ENCODE measurements around the gene SGCD. TPM values are rescaled to one million over a fixed set of nuclear protein-coding genes. Genes with fewer than 3 reads are reported as not detected.

Gene SGCD
- total and polyA plus RNA-seq, 9 of the 15 experiments (the other 6 are each of a cell fraction or from before 2014, with no cell fraction given) = not detected

DNA sequence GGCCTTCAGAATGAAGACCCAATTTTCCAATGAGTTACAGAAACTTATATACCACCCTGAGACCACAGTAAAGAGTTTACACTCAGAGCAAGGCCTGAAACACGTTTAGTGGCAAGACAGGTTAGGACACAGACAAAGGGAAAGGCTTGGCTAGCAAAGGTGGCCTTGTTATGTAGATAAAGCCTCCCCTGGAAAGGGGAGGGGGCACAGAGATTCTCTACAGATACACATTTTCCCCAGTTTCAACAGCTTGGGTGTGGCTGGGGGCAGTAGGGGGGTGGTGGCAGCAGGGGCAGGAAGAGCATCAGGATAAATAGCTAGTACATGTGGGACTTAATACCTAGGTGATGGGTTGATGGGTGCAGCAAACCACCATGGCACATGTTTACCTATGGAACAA is 471.2 kb downstream of the SGCD start:
- BruUV-seq (replicated peaks) = no TSS peak
- FAIRE-seq = no peak
- CTCF ChIA-PET (ENCODE audit: low intra/inter-chr PET ratio) = no interaction called here

More for the DNA sequence above, 471.2 kb downstream of the SGCD start:
- POLR2A ChIA-PET = no interaction called here
- H3K4me2 ChIP-seq (ENCODE audit: insufficient read depth, low read length) = no peak overlapping the region
- DNase-seq (ENCODE audit: extremely low read depth in 1 of 4, low spot score in 3 of 4) (no peak), ATAC-seq (no peak)
- no peaks in the 10 kb centered on the region for H3K27me3 ChIP-seq (ENCODE audit: control insufficient read depth in 2 of 2, insufficient read depth in 2 of 2, low read length in 2 of 2)
- WGBS (ENCODE audit: insufficient coverage, low coverage, missing lambda C conversion rate) = 0% methylated on average over 1 of the region's 1 CpG
- no peak overlapping the region for H3K9ac ChIP-seq (ENCODE audit: insufficient read depth in 1 of 2, low read depth in 2 of 2, low read length in 2 of 2)
- TF ChIP-seq EZH2 (IDR thresholded peaks at IDR 0.05; ENCODE audit: borderline replicate concordance, low read depth, low read length) (no peak), MECOM (CRISPR knock-in tag; IDR thresholded peaks at IDR 0.05) (no peak), FOXA1 (IDR thresholded peaks at IDR 0.05; ENCODE audit: borderline replicate concordance) (no peak), LEF1 (IDR thresholded peaks at IDR 0.05) (no peak), ZKSCAN1 (IDR thresholded peaks at IDR 0.05; ENCODE audit: low read depth, low read length) (no peak), BHLHE40 (IDR thresholded peaks at IDR 0.05; ENCODE audit: low read length) (no peak), RFX7 (CRISPR knock-in tag; IDR thresholded peaks at IDR 0.05) (no peak), ERF (CRISPR knock-in tag; IDR thresholded peaks at IDR 0.05) (no peak), NR2C1 (IDR thresholded peaks at IDR 0.05) (no peak), NR2C1 (tag; IDR thresholded peaks at IDR 0.05) (no peak), TEAD1 (CRISPR knock-in tag; IDR thresholded peaks at IDR 0.05) (no peak), ELF4 (CRISPR knock-in tag; IDR thresholded peaks at IDR 0.05) (no peak), TAF1 (IDR thresholded peaks at IDR 0.05; ENCODE audit: control insufficient read depth, extremely low read depth, insufficient read depth, low read length, severe bottlenecking) (no peak), ZNF212 (CRISPR knock-in tag; IDR thresholded peaks at IDR 0.05) (no peak), NBN (IDR thresholded peaks at IDR 0.05; ENCODE audit: low read depth) (no peak)
- TF ChIP-seq, protein P1, sequence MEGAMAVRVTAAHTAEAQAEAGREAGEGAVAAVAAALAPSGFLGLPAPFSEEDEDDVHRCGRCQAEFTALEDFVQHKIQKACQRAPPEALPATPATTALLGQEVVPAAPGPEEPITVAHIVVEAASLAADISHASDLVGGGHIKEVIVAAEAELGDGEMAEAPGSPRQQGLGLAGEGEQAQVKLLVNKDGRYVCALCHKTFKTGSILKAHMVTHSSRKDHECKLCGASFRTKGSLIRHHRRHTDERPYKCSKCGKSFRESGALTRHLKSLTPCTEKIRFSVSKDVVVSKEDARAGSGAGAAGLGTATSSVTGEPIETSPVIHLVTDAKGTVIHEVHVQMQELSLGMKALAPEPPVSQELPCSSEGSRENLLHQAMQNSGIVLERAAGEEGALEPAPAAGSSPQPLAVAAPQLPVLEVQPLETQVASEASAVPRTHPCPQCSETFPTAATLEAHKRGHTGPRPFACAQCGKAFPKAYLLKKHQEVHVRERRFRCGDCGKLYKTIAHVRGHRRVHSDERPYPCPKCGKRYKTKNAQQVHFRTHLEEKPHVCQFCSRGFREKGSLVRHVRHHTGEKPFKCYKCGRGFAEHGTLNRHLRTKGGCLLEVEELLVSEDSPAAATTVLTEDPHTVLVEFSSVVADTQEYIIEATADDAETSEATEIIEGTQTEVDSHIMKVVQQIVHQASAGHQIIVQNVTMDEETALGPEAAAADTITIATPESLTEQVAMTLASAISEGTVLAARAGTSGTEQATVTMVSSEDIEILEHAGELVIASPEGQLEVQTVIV (CRISPR knock-in tag; IDR thresholded peaks at IDR 0.05; ENCODE audit: borderline replicate concordance) = no peak
- TF ChIP-seq, protein P2, sequence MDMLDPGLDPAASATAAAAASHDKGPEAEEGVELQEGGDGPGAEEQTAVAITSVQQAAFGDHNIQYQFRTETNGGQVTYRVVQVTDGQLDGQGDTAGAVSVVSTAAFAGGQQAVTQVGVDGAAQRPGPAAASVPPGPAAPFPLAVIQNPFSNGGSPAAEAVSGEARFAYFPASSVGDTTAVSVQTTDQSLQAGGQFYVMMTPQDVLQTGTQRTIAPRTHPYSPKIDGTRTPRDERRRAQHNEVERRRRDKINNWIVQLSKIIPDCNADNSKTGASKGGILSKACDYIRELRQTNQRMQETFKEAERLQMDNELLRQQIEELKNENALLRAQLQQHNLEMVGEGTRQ (CRISPR knock-in tag; IDR thresholded peaks at IDR 0.05) = no peak
- TF ChIP-seq, protein P3, sequence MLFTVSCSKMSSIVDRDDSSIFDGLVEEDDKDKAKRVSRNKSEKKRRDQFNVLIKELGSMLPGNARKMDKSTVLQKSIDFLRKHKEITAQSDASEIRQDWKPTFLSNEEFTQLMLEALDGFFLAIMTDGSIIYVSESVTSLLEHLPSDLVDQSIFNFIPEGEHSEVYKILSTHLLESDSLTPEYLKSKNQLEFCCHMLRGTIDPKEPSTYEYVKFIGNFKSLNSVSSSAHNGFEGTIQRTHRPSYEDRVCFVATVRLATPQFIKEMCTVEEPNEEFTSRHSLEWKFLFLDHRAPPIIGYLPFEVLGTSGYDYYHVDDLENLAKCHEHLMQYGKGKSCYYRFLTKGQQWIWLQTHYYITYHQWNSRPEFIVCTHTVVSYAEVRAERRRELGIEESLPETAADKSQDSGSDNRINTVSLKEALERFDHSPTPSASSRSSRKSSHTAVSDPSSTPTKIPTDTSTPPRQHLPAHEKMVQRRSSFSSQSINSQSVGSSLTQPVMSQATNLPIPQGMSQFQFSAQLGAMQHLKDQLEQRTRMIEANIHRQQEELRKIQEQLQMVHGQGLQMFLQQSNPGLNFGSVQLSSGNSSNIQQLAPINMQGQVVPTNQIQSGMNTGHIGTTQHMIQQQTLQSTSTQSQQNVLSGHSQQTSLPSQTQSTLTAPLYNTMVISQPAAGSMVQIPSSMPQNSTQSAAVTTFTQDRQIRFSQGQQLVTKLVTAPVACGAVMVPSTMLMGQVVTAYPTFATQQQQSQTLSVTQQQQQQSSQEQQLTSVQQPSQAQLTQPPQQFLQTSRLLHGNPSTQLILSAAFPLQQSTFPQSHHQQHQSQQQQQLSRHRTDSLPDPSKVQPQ (CRISPR knock-in tag; IDR thresholded peaks at IDR 0.05; ENCODE audit: borderline replicate concordance) = no peak
- no peak overlapping the region for H2AFZ ChIP-seq (ENCODE audit: low read depth, low read length)
- no peak overlapping the region for H3K27ac ChIP-seq (ENCODE audit: extremely low read depth, low read depth, low read length)
- intact Hi-C loops (cut with micrococcal nuclease) (no loop called here), in situ Hi-C loops (cut with MboI) (no loop called here)
- H3K4me3 ChIP-seq = no peak overlapping the region
- H3K9me3 ChIP-seq (replicated peaks; ENCODE audit: control insufficient read depth, insufficient read depth, low read depth, low read length) = no peaks in the 10 kb centered on the region
- H3K36me3 ChIP-seq (ENCODE audit: control insufficient read depth, insufficient read depth, low read length) = no peaks in the 10 kb centered on the region
- H3K79me2 ChIP-seq (ENCODE audit: control insufficient read depth, insufficient read depth, low read length) = no peaks in the 10 kb centered on the region
- H4K20me1 ChIP-seq (replicated peaks; ENCODE audit: control insufficient read depth, insufficient read depth, low read length) = no peaks in the 10 kb centered on the region
- no peaks in the 10 kb centered on the region for H3K4me1 ChIP-seq (replicated peaks in 1 of 2; ENCODE audit: control insufficient read depth in 2 of 2, insufficient read depth in 2 of 2, low read length in 2 of 2)
- no peaks in the 10 kb centered on the region for H3K9me1 ChIP-seq (ENCODE audit: control insufficient read depth, insufficient read depth, low read length)
